ENCODE results near the gene SLC39A3. TPM values are rescaled to one million over a fixed set of nuclear protein-coding genes. Genes with fewer than 3 reads are reported as not detected.

SLC39A3 gene
- total and polyA plus RNA-seq, 10 of the 15 experiments (the other 5 are each of a cell fraction or from before 2014, with no cell fraction given) = 0.63 to 67.1 (median 51.2) TPM

- ChIA-PET SMC1A (ENCODE audit: uncharacterized antibody, unreplicated experiment) (no interaction called here), CTCF (interaction anchor here (2.8 kb wide), 1 partner anchor 73 kb away, joined by 5 read pairs; no protein-coding TSS in a partner anchor), RAD21 (ENCODE audit: unreplicated experiment) (no interaction called here), POLR2A (no interaction called here)
- FAIRE-seq (no peak), ATAC-seq (no peak), DNase-seq (ENCODE audit: low read depth, low spot score) (no peak)
- Histone ChIP-seq H3K9ac (ENCODE audit: control insufficient read depth, insufficient read depth, low read length) (no peak overlapping the region), H2AFZ (ENCODE audit: control insufficient read depth, low read depth, low read length) (no peak overlapping the region; the same call in 1 of the 2 replicates), H3K9me3 (replicated peaks; ENCODE audit: control insufficient read depth, insufficient read depth, low read length) (no peaks in the 10 kb centered on the region), H3K27me3 (replicated peaks in 1 of 2; ENCODE audit: control insufficient read depth in 2 of 2, insufficient read depth in 2 of 2, low read length in 1 of 2) (peaks cover 3 to 4% of the 10 kb centered on the region in 2 experiments; a peak in 1 of 4 replicates), H4K20me1 (ENCODE audit: control insufficient read depth, insufficient read depth) (no peaks in the 10 kb centered on the region), H3K79me2 (ENCODE audit: control insufficient read depth, insufficient read depth, low read length) (no peaks in the 10 kb centered on the region), H3K4me1 (ENCODE audit: control insufficient read depth, insufficient read depth, low read length) (no peaks in the 10 kb centered on the region), H3K4me3 (no peak overlapping the region), H3K36me3 (ENCODE audit: control insufficient read depth in 2 of 2, insufficient read depth in 2 of 2, low read length in 1 of 2) (no peaks in the 10 kb centered on the region), H3K4me2 (ENCODE audit: control insufficient read depth, insufficient read depth) (peak overlapping the region; percentile 17; the same call in 1 of the 2 replicates), H3K27ac (ENCODE audit: control insufficient read depth, insufficient read depth) (no peak overlapping the region)
- TF ChIP-seq NR2F1 (conservative IDR thresholded peaks at IDR 0.05) = no peak
- peak; percentile 69 for TF ChIP-seq SUZ12 (IDR thresholded peaks at IDR 0.05; ENCODE audit: unreplicated experiment)
- 57% methylated on average over 26 of the region's 39 CpGs for WGBS (ENCODE audit: insufficient coverage, insufficient replicate concordance, low lambda C conversion rate, missing lambda C conversion rate)
- intact Hi-C loops (cut with micrococcal nuclease; ENCODE audit: unreplicated experiment) = no loop called here
- in situ Hi-C loops (cut with MboI) = no loop called here
- BruUV-seq (replicated peaks) = no TSS peak
Observed at GRCh38 chr19:2721570-2722540, 18.0 kb downstream of the SLC39A3 start.

DNA sequence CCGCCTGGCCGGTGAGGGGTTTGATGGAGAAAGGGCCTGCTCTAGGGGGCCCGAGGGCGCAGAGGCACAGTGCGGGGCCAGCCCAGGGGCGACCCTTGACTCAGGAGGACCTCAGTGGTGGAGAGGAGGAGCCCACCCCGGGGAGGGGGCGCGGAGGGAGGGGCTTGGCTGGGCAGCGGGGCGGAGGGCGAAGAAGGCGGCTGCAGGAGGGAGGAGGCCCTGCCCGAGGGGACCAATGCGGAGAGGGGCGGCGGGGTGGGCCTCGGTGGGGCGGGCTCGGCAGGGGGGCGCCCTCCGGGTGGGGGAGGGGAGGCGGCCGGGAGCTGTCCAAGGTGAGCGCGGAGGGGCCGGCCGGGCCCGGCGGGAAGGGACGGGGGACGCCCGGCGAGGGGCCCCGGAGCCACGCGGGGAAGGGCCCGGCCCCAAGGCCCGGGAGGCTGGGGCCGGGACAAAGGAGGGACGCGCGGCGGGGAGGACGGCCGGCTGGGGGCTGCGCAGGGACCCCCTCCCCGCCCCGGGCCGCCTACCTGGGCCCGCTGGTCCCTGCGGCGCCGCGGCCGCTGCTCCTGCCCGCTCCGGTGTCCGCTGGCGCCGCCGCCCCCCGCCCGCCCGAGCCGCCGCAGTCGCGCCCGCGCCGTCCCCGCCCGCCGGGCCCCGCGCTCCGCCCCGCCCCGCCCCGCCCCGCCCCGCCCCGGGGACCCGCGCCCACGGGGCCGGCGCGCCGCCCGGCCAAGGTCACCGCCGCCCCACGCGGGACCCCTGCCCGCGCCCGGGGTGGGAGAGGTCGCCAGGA is 18.8 kb downstream of the SLC39A3 start, which contains the start of gene DIRAS1:
Gene DIRAS1, minus strand, starts transcription at position 596 of the 793 bp plus-strand sequence. CDS start 3,566 bp downstream, outside the sequence.
- FAIRE-seq (no peak), DNase-seq (ENCODE audit: low read depth, low spot score) (no peak), ATAC-seq (no peak)
- no peak within 1 kb of the TSS for H3K9ac ChIP-seq (ENCODE audit: control insufficient read depth, insufficient read depth, low read length)
- H3K27me3 ChIP-seq (replicated peaks in 1 of 2; ENCODE audit: control insufficient read depth in 2 of 2, insufficient read depth in 2 of 2, low read length in 1 of 2) = peaks cover 3 to 4% of the 10 kb centered on the region in 2 experiments; a peak in 1 of 4 replicates
- in situ Hi-C loops (cut with MboI) (no loop called here), intact Hi-C loops (cut with micrococcal nuclease; ENCODE audit: unreplicated experiment) (no loop called here)
- BruUV-seq (replicated peaks) = no TSS peak
- no peaks in the 10 kb centered on the region; the same call in 2 of the 3 replicates for H3K9me3 ChIP-seq (replicated peaks; ENCODE audit: control insufficient read depth, insufficient read depth, low read length)
- POLR2A ChIA-PET = no interaction called here
- CTCF ChIA-PET = interaction anchor here (2.8 kb wide), 1 partner anchor 73 kb away, joined by 5 read pairs; no protein-coding TSS in a partner anchor
- H3K4me3 ChIP-seq = no peak within 1 kb of the TSS
- H4K20me1 ChIP-seq (ENCODE audit: control insufficient read depth, insufficient read depth) = no peaks in the 10 kb centered on the region
- TF ChIP-seq POLR2A (IDR thresholded peaks at IDR 0.05; ENCODE audit: low read depth, low read length) = no peak
- TF ChIP-seq, protein P1, sequence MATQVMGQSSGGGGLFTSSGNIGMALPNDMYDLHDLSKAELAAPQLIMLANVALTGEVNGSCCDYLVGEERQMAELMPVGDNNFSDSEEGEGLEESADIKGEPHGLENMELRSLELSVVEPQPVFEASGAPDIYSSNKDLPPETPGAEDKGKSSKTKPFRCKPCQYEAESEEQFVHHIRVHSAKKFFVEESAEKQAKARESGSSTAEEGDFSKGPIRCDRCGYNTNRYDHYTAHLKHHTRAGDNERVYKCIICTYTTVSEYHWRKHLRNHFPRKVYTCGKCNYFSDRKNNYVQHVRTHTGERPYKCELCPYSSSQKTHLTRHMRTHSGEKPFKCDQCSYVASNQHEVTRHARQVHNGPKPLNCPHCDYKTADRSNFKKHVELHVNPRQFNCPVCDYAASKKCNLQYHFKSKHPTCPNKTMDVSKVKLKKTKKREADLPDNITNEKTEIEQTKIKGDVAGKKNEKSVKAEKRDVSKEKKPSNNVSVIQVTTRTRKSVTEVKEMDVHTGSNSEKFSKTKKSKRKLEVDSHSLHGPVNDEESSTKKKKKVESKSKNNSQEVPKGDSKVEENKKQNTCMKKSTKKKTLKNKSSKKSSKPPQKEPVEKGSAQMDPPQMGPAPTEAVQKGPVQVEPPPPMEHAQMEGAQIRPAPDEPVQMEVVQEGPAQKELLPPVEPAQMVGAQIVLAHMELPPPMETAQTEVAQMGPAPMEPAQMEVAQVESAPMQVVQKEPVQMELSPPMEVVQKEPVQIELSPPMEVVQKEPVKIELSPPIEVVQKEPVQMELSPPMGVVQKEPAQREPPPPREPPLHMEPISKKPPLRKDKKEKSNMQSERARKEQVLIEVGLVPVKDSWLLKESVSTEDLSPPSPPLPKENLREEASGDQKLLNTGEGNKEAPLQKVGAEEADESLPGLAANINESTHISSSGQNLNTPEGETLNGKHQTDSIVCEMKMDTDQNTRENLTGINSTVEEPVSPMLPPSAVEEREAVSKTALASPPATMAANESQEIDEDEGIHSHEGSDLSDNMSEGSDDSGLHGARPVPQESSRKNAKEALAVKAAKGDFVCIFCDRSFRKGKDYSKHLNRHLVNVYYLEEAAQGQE (IDR thresholded peaks at IDR 0.05; ENCODE audit: low read depth, low read length) = peak; percentile 66
- RAD21 ChIA-PET (ENCODE audit: unreplicated experiment) = no interaction called here
- SMC1A ChIA-PET (ENCODE audit: uncharacterized antibody, unreplicated experiment) = no interaction called here
- H3K36me3 ChIP-seq (ENCODE audit: control insufficient read depth in 2 of 2, insufficient read depth in 2 of 2, low read length in 1 of 2) = no peaks in the 10 kb centered on the region
- no peaks in the 10 kb centered on the region for H3K4me1 ChIP-seq (ENCODE audit: control insufficient read depth, insufficient read depth, low read length)
- H3K4me2 ChIP-seq (ENCODE audit: control insufficient read depth, insufficient read depth) = peak within 1 kb of the TSS; percentile 17; the same call in 1 of the 2 replicates
- WGBS (ENCODE audit: insufficient coverage, insufficient replicate concordance, low lambda C conversion rate, missing lambda C conversion rate) = 0% methylated on average over 8 of the region's 100 CpGs
- H2AFZ ChIP-seq (ENCODE audit: control insufficient read depth, low read depth, low read length) = no peak within 1 kb of the TSS; the same call in 1 of the 2 replicates
- no peaks in the 10 kb centered on the region for H3K79me2 ChIP-seq (ENCODE audit: control insufficient read depth, insufficient read depth, low read length)
- no peak within 1 kb of the TSS for H3K27ac ChIP-seq (ENCODE audit: control insufficient read depth, insufficient read depth)

Data from GM12878 (cell line).